ENCODE results near the gene SLC9A9.
"Not testable (repeated sequence)": the region's sequence is repeated elsewhere in the genome, so short reads cannot be mapped to it uniquely, and the experiment has no call there.

Gene SLC9A9

DNA sequence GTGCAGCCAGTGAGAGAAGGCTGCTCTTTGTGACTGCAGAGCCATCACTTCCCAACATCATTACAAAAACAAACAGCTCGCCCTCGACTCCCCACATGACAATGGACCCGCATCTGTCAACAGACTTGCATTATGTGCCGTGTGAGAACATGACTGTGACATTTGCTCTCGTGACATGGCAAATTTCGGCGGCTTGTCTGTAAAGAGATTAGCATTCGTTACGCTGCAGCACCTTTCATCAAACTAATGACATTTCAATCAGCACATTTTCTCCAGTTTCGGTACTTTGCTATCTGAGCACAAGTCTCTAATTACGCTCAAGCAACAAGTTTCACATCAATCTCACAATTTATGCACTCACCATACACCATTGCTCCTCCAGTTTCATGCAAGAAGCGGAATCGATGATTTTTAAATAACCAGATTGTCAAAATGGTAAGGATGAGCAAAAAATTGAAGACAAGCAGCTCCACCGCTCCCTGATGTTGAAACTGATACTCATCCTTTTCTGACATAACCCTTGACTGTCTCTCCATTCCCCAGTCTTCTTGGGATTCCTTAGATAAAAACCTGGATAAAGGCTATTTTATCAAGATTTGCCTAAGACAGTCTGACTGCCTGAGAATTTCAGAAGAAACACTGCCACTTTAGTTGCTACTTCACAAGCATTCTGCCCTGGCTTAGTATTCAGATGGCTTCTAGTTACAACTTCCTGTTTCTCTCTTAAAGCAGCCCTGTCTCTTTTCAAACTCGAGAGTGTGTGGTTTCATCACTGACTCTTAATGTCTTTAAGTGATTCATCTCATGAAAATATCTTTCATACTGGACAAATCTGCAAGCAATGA, at the start of gene SLC9A9:
SLC9A9 (minus strand) TSS at position 682 of the 845 bp plus-strand sequence; CDS start at position 536, 146 bp downstream.
- DNase-seq: peak; percentile 87

DNA sequence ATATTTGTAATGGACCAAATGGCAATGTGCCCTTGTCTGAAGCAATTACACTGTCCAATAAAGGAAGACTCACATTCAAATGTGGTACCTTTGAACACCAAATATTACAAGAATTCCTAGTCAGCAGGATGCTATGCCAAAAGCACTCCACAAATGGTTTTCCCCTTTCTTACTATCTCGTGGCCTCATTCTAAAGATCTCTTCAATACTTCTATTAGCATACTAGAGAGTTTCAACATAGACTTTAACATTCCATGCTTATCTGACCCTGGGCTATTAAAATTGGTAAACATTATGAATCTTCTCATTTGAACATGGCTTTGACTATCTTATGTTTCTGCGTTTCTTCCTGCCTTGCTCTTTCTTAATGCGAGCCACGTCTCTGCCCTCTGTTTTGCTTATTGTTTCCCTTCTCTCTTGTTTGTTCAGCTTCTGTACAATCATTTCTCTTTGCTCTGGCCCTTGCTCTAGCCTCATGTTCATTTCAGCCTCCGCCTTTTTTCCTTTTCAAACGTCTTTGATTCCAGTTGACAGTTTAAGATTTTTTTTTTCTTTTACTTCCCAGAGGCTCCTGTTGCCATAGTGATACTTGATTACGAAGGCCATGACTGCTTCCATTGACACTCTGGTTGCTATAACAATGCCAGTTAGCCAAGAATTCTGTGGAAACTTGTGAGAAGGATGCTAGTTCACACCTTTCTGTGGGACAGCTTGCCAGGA, 49.5 kb upstream of the SLC9A9 start:
- DNase-seq: no peak

DNA sequence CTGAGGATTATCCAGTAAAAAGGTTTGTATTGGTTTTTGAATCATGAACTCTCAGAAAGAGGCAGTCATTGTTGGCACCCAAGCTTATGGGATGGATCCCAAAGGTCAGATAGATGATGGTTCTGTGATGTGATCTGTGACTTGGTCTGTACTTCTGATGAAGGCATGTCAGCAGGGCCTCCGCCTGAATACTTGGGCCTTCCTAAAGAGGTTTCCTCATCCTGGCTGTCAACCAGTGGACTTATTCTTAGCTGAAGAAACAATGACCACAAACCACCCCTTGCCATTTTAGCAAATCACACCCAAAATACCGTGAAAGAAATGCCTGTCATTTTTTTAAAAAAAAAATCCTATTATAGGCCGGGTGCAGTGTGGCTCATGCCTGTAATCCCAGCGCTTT, 48.2 kb upstream of the SLC9A9 start:
- no peak for DNase-seq

DNA sequence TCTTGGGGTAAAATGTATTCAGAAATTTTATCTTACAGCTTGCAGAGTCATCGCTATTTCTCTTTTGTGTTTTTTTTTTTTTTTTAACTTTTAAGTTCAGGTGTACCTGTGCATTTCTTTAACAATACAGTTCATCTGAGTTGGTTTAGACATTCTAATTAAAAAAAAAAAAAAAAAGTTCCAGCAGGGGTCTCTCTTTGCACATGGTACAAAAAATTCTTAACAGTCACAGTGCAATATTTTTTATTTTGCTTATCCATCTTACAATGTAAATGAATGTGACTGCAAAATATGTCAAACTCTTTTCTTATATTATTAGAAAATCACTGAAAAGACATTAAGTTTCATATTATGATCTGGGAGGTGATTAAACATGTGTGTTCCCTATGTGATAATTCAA, 47.5 kb upstream of the SLC9A9 start:
- DNase-seq: no peak

DNA sequence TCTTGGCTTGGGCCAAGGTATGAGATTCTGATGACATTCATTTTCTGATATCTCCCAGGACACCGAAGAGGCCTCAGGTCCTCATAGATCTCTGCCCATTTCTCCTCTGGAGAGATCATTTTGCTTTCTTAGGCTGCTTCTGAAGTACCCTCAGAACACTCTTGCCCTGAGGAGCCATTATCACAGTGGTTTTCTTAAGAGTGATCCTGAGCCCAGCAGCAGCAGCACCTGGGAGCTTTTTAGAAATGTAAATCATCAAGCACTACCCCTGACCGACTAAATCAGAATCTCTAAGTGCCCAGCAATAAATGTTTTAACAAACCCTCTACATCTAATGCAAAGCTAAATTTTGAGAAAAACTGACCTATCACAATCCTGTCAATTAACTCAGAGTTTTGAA, 40.6 kb upstream of the SLC9A9 start:
- no peak for DNase-seq

DNA sequence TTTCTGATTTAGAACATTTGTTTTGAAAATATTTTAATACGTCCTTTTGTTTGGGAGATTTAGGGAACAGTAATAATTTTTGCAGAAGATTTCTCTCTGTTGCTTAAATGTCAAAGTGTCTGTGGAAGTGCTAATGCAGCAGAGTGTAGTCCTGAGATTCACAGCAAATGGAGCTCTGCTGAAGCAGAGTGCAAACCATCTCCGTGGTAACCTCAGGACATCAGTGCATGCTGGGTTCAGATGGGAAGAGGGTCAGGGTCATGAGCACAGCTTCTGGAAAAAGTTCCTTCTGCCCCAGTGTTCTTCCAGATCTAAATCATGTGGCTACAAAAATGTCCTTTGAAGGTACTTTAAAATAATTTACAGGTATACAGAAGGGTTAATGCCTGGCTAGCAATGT, 39.9 kb upstream of the SLC9A9 start:
- DNase-seq: no peak

DNA sequence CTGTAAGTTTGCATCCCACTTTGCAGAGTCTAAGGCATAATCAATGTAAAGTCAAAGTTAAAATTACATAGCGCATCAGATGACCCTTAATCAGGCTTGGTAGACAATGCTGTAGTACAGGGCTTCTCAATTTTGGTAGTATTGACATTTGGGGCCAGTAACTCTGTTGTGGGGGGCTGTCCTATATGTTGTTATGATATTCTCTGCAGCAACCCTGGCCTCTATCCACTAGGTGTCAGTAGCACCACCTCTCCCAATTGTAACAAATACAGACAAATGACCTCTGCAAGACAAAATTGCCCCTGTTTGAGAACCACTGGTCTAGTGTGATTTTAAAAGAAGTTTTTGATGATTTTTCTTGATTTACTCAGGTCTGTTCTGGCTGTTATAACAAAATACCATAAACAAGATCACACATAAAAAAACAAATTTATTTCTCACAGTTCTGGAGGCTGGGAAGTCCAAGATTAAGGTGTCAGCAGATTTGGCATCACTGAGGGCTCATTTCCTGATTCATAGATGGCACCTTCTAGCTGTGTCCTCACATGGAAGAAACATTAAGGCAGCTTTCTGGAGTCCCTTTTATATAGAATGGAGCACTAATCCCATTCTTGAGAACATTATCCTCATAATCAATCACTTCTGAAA, 37.6 kb upstream of the SLC9A9 start:
- peak; percentile 66 for DNase-seq

DNA sequence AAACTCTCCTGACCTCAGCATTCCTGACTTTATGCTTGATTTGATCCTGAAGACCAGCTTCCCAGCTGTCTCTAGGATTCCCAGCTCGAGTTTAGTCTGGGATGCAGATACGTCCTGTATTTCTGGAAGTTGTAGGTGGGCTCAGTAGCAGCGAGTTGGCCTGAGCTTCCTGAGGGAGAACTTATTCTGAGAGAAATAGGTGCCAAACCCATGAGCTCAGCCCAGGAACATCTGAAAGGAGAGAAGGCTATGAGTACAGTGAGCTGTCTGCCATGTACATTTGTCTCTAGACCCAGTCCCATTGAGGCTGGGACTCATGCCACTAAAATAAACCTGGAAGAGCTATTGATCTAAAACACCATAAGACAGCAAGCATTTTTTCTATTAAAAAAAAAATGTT, 36.6 kb upstream of the SLC9A9 start:
- no peak for DNase-seq

DNA sequence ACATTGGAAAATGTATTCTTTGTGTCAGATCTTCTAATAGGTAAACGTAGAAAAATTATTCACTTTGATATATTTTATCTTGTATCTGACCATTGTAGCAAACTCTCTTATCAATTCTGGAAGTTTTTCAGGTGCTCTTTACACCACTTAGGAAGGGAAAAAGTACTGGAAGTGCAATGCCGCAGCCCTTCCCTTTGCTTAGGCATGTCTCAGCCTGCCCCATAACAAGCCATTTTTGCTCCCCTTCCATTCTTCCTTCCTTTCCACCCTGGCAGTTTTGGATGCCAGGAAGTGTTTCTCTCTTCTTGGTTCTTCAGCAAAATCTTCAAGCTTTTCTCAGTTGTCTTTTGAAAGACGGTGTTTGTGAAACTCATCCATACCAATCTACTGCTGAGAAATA, 34.9 kb upstream of the SLC9A9 start:
- no peak for DNase-seq

DNA sequence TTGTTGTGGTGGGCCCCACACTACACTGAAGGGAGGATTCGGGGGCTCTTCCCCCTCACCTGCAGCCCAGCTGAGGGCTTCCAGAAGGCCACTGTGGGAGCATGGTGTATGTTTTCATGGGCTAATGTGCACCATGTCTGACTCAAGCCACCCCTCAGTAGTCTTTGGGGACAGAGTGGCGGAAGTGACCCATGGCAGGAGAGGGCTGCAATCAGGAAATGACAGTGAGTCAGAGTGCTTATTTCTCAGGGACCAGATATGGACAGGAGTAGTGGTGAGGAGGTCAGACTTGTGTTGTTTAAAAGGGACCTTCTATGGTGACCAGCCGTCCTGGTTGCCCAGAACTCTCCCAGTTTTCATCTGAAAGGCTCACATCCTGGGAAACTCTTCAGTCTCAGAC, 32.8 kb upstream of the SLC9A9 start:
- no peak for DNase-seq

DNA sequence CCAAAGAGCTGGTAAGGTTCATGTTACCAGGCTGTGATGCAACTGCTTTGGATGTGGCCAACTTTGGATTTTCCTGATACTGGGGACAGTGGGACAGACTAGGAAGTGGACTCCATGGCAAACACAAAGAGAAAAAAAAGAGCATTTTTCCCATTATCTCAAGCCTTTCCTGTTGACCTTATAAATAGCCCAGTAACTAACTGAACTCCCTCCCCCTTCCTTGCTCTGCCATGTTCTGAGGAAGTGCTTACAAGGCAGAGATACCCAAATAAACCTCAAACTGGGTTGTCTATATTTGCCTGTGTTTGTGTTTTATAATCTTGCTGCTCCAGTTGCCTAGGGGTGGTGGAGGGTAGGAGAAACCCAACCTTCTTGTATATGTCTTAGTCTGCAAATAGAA, 27.3 kb upstream of the SLC9A9 start:
- no peak for DNase-seq

DNA sequence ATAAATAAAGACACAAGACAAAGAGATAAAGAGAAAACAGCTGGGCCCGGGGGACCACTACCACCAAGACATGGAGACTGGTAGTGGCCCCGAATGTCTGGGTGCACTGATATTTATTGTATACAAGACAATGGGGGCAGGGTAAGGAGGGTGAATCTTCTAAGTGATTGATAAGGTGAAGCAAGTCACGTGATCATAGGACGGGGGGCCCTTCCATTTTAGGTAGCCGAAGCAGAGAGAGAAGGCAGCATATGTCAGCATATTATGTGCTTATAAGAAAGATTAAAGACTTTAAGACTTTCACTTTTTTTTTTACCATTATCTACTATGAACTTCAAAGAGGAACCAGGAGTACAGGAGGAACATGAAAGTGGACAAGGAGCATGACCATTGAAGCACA, 25.3 kb upstream of the SLC9A9 start:
- DNase-seq: not testable (repeated sequence)

DNA sequence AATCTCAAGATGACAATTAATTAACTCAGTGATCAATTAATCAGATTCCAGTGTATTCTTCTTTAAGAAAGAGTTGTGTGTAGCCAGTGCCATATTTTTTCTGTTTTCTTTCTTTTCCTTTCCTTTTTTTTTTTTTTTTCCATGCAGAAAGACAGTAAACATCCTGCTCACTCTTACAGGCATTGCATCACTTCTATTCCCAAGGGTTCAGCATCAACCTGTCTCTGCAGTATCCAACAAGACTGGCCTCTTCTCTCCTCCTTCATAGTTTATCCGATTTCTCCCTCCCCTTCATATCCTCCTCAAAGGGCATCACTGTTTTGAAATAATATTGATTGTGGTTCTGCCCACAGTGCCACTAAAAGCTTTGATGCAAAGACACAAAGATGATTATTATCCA, 17.0 kb upstream of the SLC9A9 start:
- no peak for DNase-seq

DNA sequence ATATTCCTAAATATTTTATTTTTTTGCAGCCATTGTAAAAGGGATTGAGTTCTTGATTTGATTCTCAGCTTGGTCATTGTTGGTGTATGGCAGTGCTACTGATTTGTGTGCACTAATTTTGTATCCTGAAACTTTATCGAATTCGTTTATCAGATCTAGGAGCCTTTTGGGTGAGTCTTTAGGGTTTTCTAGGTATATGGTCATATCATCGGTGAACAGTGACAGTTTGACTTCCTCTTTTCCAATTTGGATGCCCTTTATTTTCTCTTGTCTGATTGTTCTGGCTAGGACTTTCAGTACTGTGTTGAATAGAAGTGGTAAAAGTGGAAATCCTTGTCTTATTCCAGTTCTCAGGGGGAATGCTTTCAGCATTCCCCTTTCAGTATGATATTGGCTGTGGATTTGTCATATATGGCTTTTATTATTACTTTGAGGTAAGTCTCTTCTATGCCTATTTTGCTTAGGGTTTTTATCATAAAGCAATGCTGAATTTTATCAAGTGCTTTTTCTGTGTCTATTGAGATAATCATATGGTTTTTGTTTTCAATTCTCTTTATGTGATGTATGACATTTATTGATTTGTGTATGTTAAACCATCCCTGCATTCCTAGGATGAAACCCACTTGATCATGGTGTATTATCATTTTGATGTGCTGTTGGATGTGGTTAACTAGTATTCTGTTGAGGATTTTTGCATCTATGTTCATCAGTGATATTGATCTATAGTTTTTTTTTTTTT, 11.4 kb upstream of the SLC9A9 start:
- DNase-seq: no peak

DNA sequence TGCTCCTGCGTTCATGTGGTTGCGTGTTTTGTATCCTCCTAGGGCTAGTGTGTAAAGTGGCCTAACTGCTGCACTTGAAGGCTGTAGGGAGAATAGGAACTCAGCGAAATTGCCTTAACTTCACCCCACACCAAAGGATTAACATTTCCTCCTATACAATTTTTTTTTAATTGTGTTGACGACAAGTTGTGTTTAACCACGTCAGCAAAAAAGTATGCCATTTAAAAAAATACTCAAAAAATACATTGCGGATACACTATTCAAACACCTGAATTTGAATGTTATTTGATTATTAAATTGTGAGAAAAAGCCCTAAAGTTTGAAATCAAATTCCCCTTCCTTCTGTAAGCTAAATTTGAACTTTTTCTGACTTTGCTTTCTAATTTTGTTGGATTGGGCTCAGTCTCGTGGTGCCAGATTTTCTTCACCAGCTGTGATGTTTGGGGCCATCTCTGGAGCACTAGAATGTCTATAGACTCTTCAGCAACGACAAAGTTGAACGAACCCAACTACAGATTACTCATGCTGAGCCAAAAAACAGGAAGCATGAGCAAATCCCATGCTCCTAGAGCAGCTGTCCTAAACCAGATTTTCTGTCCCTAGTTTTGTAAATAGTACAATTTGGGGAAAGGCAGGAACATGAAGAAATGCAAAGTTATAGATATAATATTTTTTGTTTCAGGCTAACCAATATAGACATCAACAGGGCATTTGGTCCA, 8.1 kb upstream of the SLC9A9 start:
- no peak for DNase-seq

DNA sequence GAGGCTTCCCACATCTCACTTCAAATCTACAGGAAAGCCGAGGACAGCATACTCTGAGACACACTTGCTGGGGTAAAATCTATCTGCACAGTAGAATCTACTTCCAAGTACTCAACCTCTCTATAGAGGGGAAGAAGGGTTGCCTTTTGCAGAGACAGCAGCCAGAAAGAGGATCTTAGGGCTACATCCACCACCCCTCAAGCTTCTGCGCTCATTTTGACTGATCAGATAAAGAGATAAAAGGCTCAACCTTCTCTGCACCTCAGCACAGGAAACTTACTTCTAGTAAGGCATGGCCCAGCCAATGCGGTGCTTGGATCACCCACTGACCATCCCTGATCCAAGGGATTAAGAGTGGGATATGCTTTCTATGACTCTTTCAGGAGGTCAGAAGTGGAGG, 6.9 kb upstream of the SLC9A9 start:
- peak; percentile 36 for DNase-seq

DNA sequence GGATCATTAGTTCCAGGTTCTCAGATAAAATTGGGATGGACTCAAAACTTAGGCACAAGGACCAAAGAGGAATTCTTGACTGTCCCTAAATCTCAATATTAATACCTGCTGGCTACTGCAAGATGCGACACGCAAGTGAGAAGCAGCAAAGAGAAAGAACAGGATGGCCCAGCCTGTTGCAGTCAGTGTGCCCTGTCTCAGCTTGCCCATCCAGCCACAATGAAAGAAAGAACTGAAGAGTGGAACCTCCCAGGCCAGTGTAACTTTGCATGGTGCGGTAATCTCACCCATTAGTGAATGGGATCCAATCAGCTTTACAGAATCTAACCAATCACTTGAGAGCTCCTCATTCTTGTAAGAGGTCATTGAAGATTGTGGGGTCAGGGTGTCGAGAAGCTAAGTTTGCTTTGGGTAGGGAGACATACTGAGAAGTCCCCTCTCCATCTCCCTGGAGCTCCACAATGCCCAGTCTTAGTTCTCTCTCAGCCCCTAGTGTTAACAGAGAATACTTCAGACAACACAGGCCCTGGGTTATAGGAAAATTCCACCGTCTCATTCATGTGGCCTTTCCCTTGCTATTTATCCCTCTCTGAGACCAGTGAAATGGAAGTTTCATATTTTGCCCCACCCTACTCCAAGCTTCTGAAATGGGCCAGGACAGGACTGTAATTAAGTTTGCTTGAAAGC, 3.2 kb upstream of the SLC9A9 start:
- no peak for DNase-seq

DNA sequence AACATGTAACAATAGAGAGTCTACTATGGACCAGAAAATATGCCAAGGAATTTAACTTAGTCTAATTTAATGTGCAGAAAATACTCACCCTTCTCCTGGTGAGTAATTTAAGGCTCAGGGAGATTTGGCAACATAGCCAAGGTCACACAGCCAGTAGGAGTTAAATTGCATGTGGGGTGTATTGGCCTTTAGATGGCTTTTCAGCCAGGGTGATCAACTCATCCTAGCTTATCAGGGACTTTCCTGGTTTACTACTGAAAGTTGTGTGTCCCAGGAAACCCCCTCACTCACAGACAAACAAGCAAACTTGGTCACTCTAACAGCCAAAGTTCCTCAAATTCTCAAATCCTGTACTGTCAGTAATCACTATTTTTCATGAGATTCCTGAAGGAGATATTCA, 2.6 kb upstream of the SLC9A9 start:
- peak; percentile 23 for DNase-seq

DNA sequence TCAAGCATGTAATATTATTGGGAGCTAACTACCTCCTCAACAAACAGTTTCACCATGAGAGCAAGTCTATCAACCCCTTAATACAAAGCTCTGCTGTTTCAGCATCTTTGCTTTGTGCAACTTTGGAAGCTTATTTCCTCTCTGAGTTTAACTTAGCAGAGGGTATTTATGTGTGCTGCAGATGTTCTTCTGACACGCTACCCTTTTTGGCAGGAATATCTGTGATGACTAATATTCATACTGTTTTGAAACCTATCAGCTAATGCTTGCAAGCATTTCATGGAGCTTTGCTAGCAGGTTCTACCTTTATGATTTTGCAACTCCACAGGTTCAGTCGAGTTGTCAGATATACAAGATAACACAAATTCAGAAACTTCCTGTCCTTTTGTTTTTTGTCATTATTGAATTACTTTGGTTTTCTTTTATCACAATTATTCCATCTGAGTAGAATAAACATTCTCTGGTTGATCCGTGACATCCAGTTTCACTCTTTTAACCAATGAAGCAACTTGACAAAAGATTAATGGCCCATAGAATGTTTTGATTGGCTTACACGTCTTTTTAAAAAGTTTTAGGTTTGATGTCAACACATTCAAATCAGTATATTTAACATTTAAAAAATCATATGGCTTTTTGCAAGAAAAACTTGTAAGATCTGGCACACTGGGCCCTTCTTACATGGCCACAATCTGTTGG, 1.7 kb upstream of the SLC9A9 start:
- DNase-seq: peak; percentile 85

DNA sequence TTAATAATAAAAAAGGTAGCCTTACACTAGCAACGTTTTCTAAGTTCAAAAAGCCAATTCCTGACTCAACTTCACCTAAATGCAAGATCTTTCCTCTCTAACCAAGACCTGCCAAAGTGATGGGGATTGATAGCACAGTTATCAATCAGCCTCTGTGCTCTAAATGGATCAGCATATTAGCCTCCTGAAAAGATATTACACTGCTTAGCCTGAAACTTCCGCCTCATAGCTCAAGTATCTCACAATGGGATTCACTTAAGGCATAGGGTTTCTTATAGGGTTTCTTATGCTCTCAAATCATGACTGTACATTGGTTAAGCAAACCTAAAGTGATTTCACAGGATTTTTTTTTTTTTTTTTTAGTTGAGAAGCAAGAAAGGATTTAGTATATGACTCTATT, 436 bp upstream of the SLC9A9 start:
- DNase-seq: peak; percentile 68

DNA sequence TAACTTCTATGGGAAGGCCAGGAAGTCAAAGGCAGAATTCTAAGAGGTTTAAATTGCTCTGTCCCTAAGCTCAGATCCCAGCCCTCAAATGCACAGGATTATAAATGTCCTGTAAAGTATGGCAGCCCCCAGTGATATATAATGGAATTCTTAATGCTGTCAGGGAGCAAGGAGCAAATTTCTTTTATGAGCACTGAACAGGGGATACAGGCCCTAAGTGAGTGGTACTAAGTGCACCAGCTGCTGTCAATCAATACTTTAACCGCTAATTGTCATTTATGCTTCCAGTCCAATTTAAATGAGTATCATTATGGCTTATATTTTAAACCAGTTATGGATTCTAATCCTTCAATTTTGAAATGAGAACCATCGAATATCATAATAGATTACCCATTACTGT, 4.7 kb downstream of the SLC9A9 start:
- no peak for DNase-seq
